NCI-H2196 treated with DMSO at 0.1 percent for 48 hours (cell line): ENCODE results near the gene LILRB5.
"Not testable (repeated sequence)": the region's sequence is repeated elsewhere in the genome, so short reads cannot be mapped to it uniquely, and the experiment has no call there.

ENCODE experiments used
- DNase-seq: peaks from one replicate; lab custom pipeline; 2025; ENCODE audit not compliant: unreplicated experiment; lab: John Stamatoyannopoulos, UW

LILRB5 gene

GRCh38 chr19:54245936-54246335 lies 11.1 kb downstream of the LILRB5 start:
- no peak for DNase-seq

GRCh38 chr19:54243809-54244208 lies 13.3 kb downstream of the LILRB5 start:
- DNase-seq = not testable (repeated sequence)

- DNase-seq = not testable (repeated sequence)
Measured at GRCh38 chr19:54242646-54243045, 14.4 kb downstream of the LILRB5 start, which contains the start of gene LILRA6. Gene LILRA6 (minus strand): TSS chr19:54242790.

DNA sequence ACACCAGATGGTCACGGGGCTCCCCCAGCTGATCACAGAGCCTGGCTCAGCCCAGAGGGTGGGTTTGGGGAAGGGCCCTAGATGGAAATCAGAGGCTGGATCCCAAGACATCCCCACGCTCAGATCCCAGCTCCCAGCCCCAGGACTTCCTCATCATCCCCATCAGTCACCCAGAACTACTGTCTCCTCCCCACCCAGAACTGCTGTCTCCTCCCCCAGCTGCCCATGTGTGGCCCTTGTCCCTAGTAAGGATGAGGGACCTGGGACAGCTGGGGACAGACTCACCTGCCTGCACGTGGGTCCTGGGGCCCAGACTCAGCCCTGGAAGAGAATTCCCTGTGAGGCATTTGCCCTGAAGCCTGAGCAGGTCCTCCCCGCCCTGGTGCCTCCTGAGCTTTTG lies 14.8 kb downstream of the LILRB5 start:
- DNase-seq = not testable (repeated sequence)

DNA sequence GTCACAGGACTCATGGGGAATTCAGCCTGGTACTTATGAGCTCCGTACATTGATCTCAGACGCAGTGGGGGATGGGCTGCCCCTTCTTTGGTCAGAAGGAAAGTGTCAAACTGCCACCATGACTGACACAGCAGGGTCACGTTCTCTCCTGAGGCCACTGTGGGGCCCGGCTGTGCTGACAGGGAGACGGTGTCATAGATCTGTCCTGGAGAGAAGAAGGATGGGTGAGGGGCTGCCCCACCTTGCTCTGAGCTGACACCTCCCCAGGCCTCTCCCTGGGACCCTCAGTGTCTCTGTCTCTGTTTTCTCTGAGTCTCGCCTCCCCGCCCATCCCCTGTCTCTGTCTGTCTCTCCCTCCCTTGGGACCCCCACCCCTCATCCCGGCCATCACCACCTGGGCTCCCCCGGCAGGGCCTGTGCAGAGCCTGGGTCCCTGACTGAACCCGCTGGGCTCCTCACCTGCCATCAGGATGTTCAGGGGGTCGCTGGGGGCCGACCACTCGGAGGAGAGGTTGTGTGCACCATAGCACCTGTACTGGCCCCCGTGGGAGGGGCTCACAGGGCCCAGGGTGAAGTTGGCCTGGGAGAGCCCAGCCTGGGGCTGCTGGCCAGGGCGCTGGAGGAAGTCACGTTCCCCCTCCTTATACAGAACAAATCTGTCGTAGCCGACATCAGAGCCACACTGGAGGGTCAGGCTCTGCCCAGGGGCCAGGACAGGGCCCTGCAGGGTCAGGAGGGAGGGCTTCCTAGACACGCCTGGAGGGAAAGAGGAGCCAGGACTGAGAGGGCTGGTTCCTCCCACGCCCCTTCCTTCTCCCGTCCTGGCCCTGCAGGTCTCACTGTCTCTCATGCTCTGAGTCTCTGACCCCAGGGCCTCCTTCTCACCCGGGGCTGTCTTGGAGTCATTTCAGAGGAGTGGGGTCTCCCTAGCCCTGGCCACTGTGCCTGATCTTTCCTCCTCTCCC lies 16.4 kb downstream of the LILRB5 start:
- not testable (repeated sequence) for DNase-seq

GRCh38 chr19:54239491-54240371 lies 17.3 kb downstream of the LILRB5 start:
- DNase-seq = not testable (repeated sequence)

- DNase-seq = no peak
Measured at GRCh38 chr19:54233941-54234340, 23.1 kb downstream of the LILRB5 start.

GRCh38 chr19:54231077-54231931 lies 25.8 kb downstream of the LILRB5 start:
- DNase-seq = peak; percentile 78

DNA sequence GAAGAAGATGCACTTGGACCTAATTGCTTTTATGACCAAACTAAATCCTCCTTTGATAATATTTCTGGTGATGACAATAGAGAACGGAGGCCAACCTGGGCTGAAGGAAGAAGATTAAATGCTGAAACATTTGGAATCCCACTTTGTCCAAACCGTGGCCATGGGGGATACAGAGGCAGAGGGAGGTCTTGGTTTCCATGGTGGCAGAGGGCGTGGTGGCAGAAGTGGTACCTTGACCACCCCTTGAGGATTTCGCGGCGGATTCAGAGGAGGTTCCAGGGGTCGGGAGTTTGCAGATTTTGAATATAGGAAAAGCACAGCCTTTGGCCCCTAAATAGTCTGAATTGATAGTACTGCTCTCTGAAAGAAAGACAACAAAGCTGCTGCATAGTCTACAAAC lies 27.0 kb downstream of the LILRB5 start:
- no peak for DNase-seq

GRCh38 chr19:54229146-54229545 lies 27.9 kb downstream of the LILRB5 start:
- no peak for DNase-seq

DNA sequence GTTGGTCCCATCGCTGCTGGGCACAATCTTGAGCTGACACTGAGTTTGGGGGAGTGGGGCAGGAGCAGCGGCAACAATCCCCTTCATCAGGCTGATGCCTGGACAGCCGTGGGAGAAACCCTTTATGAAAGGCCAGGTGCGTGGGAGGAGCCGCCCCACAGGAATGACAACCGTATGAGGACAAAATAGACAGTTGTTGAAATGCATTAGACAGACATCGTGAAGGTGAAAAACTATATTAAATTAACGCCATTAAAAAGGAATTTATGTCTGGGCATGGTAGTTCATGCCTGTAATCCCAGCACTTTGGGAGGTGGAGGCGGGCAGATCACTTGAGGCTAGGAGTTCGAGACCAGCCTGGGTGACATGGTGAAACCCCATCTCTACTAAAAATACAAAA lies 32.5 kb downstream of the LILRB5 start:
- not testable (repeated sequence) for DNase-seq

GRCh38 chr19:54223937-54224281 lies 33.2 kb downstream of the LILRB5 start:
- not testable (repeated sequence) for DNase-seq

DNA sequence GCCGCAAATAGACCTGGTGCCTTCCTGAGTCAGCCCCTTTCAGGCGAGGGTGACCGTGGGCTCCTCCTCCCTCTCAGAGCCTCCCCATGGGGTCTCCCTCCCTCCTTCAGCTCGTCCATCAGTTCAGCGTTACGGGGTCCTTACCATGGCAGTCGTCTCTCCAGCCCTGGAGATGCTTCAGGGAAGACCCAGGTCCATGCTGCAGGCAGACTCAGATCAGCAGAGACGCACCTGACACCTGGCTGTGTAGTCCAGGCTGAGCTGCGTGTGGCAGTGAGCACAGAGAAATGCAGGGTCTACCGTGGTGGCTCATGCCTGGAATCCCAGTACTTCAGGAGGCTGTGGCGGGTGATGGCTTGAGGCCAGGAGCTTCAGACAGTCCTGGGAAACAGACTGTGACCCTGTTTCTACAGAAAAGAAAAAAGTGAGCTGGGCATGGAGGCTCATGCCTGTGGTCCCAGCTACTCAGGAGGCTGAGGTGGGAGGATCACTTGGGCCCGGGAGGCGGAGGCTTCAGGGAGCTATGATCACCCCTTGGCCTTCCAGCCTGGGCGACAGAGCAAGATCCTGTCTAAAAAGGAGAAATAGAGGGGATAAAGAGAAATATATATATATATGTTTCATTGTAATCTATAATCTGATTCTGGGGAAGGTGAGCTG lies 33.7 kb downstream of the LILRB5 start:
- not testable (repeated sequence) for DNase-seq

DNA sequence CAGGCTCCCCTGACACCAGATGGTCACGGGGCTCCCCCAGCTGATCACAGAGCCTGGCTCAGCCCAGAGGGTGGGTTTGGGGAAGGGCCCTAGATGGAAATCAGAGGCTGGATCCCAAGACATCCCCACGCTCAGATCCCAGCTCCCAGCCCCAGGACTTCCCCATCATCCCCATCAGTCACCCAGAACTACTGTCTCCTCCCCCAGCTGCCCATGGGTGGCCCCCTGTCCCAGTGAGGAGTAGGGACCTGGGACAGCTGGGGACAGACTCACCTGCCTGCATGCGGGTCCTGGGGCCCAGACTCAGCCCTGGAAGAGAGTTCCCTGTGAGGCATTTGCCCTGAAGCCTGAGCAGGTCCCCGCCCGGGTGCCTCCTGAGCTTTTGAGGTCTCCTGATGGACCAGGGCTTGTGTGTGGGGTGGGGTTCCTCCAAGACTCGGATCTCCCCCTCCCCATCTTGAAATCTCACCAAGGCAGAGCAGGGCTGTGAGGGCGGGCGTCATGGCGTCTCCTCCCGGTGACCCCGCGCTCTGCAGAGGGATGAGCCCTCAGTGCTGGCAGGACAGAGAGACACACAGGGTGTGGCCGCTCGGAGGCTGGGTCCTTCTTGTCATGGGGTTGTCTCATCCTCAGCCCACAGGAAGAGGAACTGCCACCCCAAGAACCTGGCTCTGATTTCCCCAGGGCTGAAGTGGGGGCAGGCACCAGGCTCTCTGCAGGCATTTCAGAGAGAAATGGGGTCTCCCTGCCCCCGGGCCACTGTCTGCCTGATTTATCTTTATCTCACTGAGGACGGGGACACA lies 34.4 kb downstream of the LILRB5 start, which contains the start of gene LILRB3:
LILRB3 (minus strand) TSS at position 534 of the 803 bp plus-strand sequence; CDS start at position 503, 31 bp downstream.
- DNase-seq = not testable (repeated sequence)

DNA sequence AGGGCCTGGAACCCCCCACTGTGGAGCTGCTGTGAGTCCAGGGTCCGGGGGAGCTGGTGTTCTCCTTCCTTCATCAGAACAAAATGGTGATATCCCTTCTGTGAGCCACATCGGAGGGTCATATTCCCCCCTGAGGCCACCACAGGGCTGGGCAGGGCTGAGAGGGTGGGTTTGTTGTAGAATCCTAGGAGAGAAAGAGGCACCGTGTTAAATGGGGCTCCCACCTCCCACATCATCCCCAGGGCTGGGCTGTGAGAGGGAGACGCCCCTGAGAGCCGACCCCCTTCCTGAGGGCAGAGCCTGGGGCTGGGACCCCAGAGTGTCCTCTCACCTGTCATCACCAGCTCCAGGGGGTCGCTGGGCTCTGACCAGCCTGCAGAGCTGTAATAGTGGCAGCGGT lies 35.1 kb downstream of the LILRB5 start:
- not testable (repeated sequence) for DNase-seq

GRCh38 chr19:54219702-54220101 lies 37.4 kb downstream of the LILRB5 start:
- not testable (repeated sequence) for DNase-seq

DNA sequence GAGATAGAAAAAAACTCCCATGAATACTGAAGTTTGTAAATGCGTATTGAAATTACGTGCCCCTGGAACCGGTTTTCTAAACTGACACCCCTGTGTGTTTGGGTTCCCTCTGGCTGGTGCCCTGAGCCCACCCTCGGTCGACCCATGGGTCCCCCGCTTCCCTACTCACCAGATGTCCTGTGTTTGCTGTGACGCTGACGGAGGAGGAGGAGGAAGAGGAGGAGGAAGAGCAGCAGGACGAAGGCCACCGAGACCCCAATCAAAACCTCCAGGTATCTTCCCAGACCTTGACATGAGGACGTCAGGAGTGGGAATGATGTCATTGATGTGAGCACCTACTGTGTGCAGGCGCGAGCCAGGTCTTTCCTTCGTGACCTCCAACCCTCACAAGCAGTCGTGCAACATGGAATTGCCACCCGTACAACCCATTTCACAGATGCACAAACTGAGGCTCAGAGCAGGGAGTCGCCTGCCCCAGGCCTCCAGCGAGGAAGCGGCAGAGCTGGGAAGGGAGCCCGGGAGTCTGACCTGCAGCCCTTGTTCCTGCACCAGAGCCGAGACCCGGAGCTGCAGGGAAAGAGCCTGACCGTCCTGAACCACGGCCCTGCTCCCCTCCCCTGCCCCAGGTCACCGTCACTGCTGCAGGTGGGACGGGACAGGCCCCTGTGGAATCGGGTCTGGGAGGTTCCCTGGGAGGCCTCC lies 38.0 kb downstream of the LILRB5 start:
- DNase-seq = no peak

GRCh38 chr19:54218259-54218658 lies 38.8 kb downstream of the LILRB5 start:
- no peak for DNase-seq
